GM12801 (cell line): ENCODE results near the gene FAM149B1.

Source experiments
- TF ChIP-seq, protein P1 (sequence below): IDR thresholded peaks from one replicate; pipeline ENCODE4 v1.5.1; 2011; ENCODE audit warnings: control low read depth; ENCODE audit not compliant: insufficient read length; ENCODE audit errors: extremely low read depth

FAM149B1 gene

DNA sequence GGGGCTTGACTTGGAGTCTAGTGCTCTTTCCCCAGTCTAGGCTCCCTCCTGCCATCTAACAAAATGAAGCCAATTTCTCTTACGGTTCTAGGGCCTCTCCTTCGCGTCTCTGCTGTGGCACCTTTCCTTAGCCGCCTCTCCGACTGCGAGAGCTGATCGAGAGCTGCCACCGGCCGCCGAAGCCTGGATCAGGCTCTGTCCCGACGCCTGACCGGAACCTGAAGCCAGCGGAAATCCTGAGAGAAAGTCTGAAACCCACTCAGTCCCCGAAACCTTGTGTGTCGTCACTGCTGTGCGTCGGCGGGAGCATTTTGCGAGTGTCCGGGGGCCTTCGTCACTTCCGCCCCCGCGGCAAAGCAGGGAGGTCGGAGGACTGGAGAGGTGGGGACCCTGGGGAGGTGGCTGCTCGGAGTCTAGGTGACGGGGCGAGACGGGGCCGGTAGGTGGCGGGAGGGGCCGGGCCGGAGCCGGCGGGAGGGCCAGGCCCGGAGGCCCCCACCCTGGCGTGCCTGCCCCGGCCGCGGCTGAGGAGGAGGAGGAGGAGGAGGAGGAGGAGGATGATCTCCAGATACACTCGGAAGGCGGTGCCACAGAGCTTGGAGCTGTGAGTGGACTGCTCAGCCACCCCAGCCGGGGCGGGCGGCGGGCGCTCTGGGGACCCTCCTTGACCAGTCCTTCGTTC, at the start of gene FAM149B1, which contains the start of gene ECD:
Gene FAM149B1, plus strand, starts transcription at position 337 of the 682 bp plus-strand sequence. Its CDS starts 221 bp downstream, at position 558.
Gene ECD, minus strand, starts transcription at position 226 of the 682 bp plus-strand sequence. CDS start 4,071 bp downstream, outside the sequence.
- TF ChIP-seq, protein P1, sequence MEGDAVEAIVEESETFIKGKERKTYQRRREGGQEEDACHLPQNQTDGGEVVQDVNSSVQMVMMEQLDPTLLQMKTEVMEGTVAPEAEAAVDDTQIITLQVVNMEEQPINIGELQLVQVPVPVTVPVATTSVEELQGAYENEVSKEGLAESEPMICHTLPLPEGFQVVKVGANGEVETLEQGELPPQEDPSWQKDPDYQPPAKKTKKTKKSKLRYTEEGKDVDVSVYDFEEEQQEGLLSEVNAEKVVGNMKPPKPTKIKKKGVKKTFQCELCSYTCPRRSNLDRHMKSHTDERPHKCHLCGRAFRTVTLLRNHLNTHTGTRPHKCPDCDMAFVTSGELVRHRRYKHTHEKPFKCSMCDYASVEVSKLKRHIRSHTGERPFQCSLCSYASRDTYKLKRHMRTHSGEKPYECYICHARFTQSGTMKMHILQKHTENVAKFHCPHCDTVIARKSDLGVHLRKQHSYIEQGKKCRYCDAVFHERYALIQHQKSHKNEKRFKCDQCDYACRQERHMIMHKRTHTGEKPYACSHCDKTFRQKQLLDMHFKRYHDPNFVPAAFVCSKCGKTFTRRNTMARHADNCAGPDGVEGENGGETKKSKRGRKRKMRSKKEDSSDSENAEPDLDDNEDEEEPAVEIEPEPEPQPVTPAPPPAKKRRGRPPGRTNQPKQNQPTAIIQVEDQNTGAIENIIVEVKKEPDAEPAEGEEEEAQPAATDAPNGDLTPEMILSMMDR = no peak

DNA sequence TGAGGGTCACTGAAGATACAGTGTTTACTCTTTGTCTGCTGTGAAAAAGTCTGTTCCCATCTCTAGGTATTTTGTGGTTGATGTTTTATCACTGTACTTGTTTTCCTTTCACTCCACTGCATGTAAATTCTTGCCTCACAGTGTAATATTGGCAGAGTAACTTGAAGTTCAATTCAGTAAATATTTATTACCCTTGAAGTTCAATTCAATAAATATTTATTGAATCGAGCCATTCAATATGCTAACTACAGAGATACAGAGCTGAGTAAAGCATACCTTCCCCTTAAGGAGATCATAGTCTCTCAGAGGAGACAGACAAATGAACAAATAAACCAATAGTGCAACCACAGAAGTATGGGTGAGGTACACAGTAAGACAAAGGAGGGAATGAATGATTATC, 48.5 kb upstream of the FAM149B1 start:
- TF ChIP-seq, protein P1 = no peak

DNA sequence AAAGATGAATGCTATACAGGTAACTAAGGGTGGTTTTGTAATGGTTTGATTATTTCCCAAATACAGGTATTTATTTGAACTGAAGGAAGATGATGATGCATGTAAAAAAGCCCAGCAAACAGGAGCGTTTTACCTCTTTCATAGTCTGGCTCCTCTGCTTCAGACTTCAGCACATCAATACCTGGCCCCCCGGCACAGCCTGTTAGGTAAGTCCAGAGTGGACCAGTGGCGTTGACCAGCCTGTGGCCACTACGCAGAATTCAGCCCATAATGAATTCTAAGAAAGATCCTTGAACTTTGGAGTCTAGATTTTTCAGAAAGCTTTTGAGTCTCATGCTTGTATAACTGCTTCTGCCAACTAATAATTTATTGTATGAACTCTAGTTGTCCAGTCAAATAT, 48.0 kb upstream of the FAM149B1 start:
- TF ChIP-seq, protein P1 = no peak

DNA sequence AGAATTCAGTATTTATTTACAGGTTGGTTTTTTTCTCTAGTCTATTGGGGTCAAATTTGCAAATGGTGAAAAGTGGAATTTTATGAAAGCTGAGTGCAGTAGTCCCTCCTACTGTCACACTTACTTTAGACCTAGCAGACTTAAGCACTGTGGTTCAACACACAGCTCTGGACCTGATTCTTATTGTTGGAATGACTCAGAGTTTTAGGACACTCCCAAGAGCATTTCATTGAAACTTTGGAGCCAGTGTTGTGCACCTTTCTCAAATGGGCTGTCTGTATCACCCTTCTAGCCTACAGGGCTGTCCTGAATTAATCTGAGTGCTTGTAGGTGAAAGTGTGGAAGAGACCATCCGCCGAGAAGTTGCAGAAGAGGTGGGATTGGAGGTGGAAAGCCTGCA, 41.6 kb upstream of the FAM149B1 start:
- TF ChIP-seq, protein P1 = no peak

DNA sequence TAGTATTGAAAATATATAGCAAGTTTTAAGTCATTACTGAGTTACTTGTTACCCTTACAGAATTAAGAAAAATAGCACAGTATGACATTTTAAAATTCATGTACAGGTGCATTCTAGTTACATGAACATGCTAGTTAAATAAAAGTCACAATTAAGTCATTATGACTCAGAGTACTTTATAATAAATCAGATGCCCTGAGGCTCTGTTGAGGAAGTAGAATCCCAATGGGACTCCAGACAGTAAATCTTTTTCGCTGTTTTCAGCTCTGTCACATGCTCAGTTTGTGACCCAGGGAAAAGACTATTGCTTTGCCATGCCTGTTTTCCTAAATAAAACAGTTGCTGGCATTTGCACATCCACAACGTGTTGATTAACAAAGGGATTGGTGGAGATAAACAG, 36.6 kb upstream of the FAM149B1 start:
- TF ChIP-seq, protein P1 = no peak

DNA sequence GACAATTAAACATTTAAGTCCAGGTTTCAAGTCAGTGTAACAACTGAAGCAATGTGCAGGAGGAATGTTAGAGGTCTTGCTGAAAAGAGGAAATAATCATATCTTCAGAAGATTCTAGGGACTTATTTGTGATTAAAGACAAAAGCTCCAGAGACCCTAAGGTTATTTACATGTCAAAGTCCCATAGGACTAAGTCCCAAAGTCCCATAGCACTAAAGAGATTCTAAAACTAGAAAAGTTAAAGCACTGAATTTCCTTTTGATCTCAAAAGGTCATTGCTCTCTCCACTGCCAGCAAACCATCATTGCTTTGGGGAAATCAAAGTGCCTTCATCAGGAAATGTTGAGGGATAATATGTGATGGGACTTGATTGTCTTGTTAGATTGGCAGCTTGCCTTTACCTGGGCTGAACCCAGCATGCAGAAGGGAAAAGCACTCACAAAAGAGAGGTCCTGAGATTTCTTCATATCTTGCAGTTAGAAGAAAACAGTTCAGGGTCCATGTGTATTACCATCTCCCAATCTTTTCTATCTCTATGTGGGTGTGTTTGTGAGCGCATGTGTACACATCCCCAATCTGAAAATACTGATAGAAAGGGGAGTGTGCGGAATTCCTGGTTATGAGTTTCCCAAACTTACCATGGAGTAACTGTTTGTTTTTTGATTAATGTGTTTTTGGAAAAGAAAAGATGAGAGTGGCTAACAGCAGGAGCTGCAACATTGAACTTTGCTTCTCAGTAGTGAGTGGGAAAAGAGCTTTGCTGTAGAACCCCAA, 35.8 kb upstream of the FAM149B1 start:
- TF ChIP-seq, protein P1 = no peak

DNA sequence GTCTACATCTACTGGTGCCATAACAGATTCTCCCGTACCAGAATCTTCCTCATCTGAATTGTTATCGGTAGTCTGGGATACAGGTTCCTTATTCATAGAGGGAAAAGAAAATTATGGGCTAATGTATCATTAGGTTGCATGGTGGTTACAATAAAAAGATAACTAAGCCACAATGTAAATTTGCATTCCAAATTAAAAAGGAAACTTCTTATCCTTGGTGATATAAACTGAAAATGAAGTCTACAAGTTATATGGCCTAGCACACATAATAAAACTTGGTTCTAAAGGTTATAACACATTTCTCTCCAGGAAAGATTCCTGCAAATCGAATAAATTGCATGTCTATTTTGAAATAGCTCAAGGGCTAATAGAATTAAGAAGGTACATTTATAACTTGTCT, 33.2 kb upstream of the FAM149B1 start:
- TF ChIP-seq, protein P1 = no peak
